ENCODE measurements around the gene TATDN2.

Gene TATDN2

GRCh38 chr3:10213156-10213792 lies 35.0 kb upstream of the TATDN2 start:
- Histone ChIP-seq H3K36me3 (peaks cover 48% of the 10 kb centered on the region), H3K4me1 (ENCODE audit: control insufficient read depth in 1 of 2, insufficient read depth in 1 of 2, low read depth in 1 of 2, low read length in 1 of 2) (peaks cover 0 to 11% of the 10 kb centered on the region in 2 experiments), H3K27ac (no peak overlapping the region), H3K4me3 (ENCODE audit: low read depth in 1 of 2, low read length in 1 of 2) (no peak overlapping the region), H3K27me3 (no peaks in the 10 kb centered on the region), H3K9me3 (no peaks in the 10 kb centered on the region)
- TF ChIP-seq CTCF (IDR thresholded peaks at IDR 0.05): no peak

GRCh38 chr3:10215578-10216368 lies 32.5 kb upstream of the TATDN2 start:
- TF ChIP-seq CTCF (IDR thresholded peaks at IDR 0.05): no peak
- peaks cover 0 to 11% of the 10 kb centered on the region in 2 experiments for H3K4me1 ChIP-seq (ENCODE audit: control insufficient read depth in 1 of 2, insufficient read depth in 1 of 2, low read depth in 1 of 2, low read length in 1 of 2)
- H3K27ac ChIP-seq: no peak overlapping the region
- no peaks in the 10 kb centered on the region for H3K27me3 ChIP-seq
- H3K36me3 ChIP-seq: peaks cover 52% of the 10 kb centered on the region
- no peak overlapping the region for H3K4me3 ChIP-seq (ENCODE audit: low read depth in 1 of 2, low read length in 1 of 2)
- H3K9me3 ChIP-seq: no peaks in the 10 kb centered on the region

GRCh38 chr3:10217359-10217758 lies 30.9 kb upstream of the TATDN2 start:
- no peak overlapping the region for H3K4me3 ChIP-seq (ENCODE audit: low read depth in 1 of 2, low read length in 1 of 2)
- no peak overlapping the region for H3K27ac ChIP-seq
- peaks cover 0 to under 1% of the 10 kb centered on the region in 2 experiments for H3K4me1 ChIP-seq (ENCODE audit: control insufficient read depth in 1 of 2, insufficient read depth in 1 of 2, low read depth in 1 of 2, low read length in 1 of 2)
- TF ChIP-seq CTCF (IDR thresholded peaks at IDR 0.05): no peak
- no peaks in the 10 kb centered on the region for H3K27me3 ChIP-seq
- H3K9me3 ChIP-seq: no peaks in the 10 kb centered on the region
- peaks cover 64% of the 10 kb centered on the region for H3K36me3 ChIP-seq

- Histone ChIP-seq H3K4me1 (ENCODE audit: control insufficient read depth in 1 of 2, insufficient read depth in 1 of 2, low read depth in 1 of 2, low read length in 1 of 2) (peaks cover 15 to 18% of the 10 kb centered on the region in 2 experiments), H3K36me3 (peaks cover 66% of the 10 kb centered on the region), H3K4me3 (ENCODE audit: low read depth in 1 of 2, low read length in 1 of 2) (no peak overlapping the region), H3K27me3 (no peaks in the 10 kb centered on the region), H3K27ac (no peak overlapping the region), H3K9me3 (no peaks in the 10 kb centered on the region)
- TF ChIP-seq CTCF (IDR thresholded peaks at IDR 0.05): no peak
Measured at GRCh38 chr3:10219737-10220136, 28.5 kb upstream of the TATDN2 start.

- TF ChIP-seq CTCF (IDR thresholded peaks at IDR 0.05): no peak
- Histone ChIP-seq H3K4me1 (ENCODE audit: control insufficient read depth in 1 of 2, insufficient read depth in 1 of 2, low read depth in 1 of 2, low read length in 1 of 2) (peaks cover 56 to 57% of the 10 kb centered on the region in 2 experiments), H3K27ac (peak overlapping the region; percentile 81), H3K9me3 (no peaks in the 10 kb centered on the region), H3K4me3 (ENCODE audit: low read depth in 1 of 2, low read length in 1 of 2) (no peak overlapping the region), H3K36me3 (peaks cover 33% of the 10 kb centered on the region), H3K27me3 (no peaks in the 10 kb centered on the region)
Measured at GRCh38 chr3:10223676-10224639, 24.3 kb upstream of the TATDN2 start.

Data from neutrophil (primary cell).